K562 (cell line): ENCODE results near the gene TMA7B. TPM values are rescaled to one million over a fixed set of nuclear protein-coding genes. Genes with fewer than 3 reads are reported as not detected.

Experiments
- ATAC-seq: fragments of 200-7000 bp; cut with Tn5 transposase; 3 replicates; pipeline ENCODE4 v1.9.1; 2020; ENCODE audit warnings: moderate library complexity
- BruUV-seq: library from RNA; stranded (reverse); fragments of 400-500 nt; replicated peaks from 2 replicates; lab custom pipeline; 2021; lab: Mats Ljungman, UMichigan
- CTCF ChIA-PET: fragments of 300-600 bp; formaldehyde crosslinking; extraction: SDS; loops from one replicate; lab custom pipeline; 2021; ENCODE audit warnings: low intra/inter-chr PET ratio; lab: Yijun Ruan, JAX
- POLR2A ChIA-PET: fragments of 300-600, 350-650 bp; sonication (Branson Sonifier 250); formaldehyde crosslinking; extraction: SDS; loops from one replicate; lab custom pipeline; 2021; ENCODE audit warnings: antibody characterized with exemption, inconsistent platforms; lab: Yijun Ruan, JAX
- DNase-seq, 4 experiments: peaks; one replicate each; pipeline versions ENCODE4 v3.0.0 to v3.0.0-alpha.2; 2011 to 2018; ENCODE audit warnings: low spot score in 3 of 4, mixed read lengths in 3 of 4; ENCODE audit errors: extremely low read depth in 1 of 4
- FAIRE-seq: peaks from 2 replicates; lab custom pipeline; 2011; peaks lifted over from hg19 to GRCh38; lab: Jason Lieb, UNC
- H2AFZ ChIP-seq: 2 replicates; pipeline ENCODE4 v1.6.0; 2011; ENCODE audit warnings: low read depth, low read length, control low read depth, inconsistent platforms
- H3K27ac ChIP-seq: fragments of 200-600 bp; 3 replicates; pipeline ENCODE4 v1.8.0; 2011; ENCODE audit warnings: low read depth, mild to moderate bottlenecking, control low read depth, inconsistent platforms, low read length, moderate library complexity, mixed read lengths; ENCODE audit errors: extremely low read depth
- H3K27me3 ChIP-seq, 2 experiments: fragments of 300-600 bp in 1 of 2; 2 replicates in 1 of 2; 3 replicates in 1 of 2; pipeline versions ENCODE4 v1.6.0 to v1.8.0; 2011; ENCODE audit warnings: inconsistent platforms in 2 of 2, low read length in 2 of 2, mild to moderate bottlenecking in 1 of 2, mixed read lengths in 1 of 2, moderate library complexity in 1 of 2; ENCODE audit not compliant: control insufficient read depth in 2 of 2, insufficient read depth in 2 of 2
- H3K36me3 ChIP-seq: fragments of 300-600 bp; 3 replicates; pipeline ENCODE4 v1.8.0; 2011; ENCODE audit warnings: mild to moderate bottlenecking, low read length, inconsistent platforms; ENCODE audit not compliant: control insufficient read depth, insufficient read depth
- H3K4me1 ChIP-seq, 2 experiments: fragments of 200-600 bp in 1 of 2; replicated peaks in 1 of 2; 2 replicates in 1 of 2; 3 replicates in 1 of 2; pipeline versions ENCODE4 v1.5.1 to v1.8.0; 2011; ENCODE audit warnings: inconsistent platforms in 2 of 2, low read length in 2 of 2, mild to moderate bottlenecking in 1 of 2, mixed read lengths in 1 of 2, moderate library complexity in 1 of 2; ENCODE audit not compliant: control insufficient read depth in 2 of 2, insufficient read depth in 2 of 2
- H3K4me2 ChIP-seq: 2 replicates; pipeline ENCODE4 v1.6.1; 2011; ENCODE audit warnings: low read length, control low read depth, inconsistent platforms, mixed read lengths; ENCODE audit not compliant: insufficient read depth
- H3K4me3 ChIP-seq: fragments of 200-600 bp; sonication (generic), shearing (Covaris generic); 2 replicates; pipeline ENCODE4 v1.5.1; 2016; ENCODE audit warnings: control low read depth, inconsistent platforms
- H3K79me2 ChIP-seq: fragments of 200-600 bp; 3 replicates; pipeline ENCODE4 v1.8.0; 2011; ENCODE audit warnings: low read length, inconsistent platforms; ENCODE audit not compliant: control insufficient read depth, insufficient read depth
- H3K9ac ChIP-seq, 2 experiments: 2 replicates each; pipeline versions ENCODE4 v1.6.0 to v1.6.1; 2011; ENCODE audit warnings: low read depth in 2 of 2, low read length in 2 of 2, control low read depth in 1 of 2, inconsistent platforms in 1 of 2, mild to moderate bottlenecking in 1 of 2, mixed read lengths in 1 of 2; ENCODE audit not compliant: insufficient read depth in 1 of 2
- H3K9me1 ChIP-seq: one replicate; pipeline ENCODE4 v1.6.0; 2011; ENCODE audit warnings: inconsistent platforms, mild to moderate bottlenecking, low read length, moderate library complexity; ENCODE audit not compliant: control insufficient read depth, insufficient read depth
- H3K9me3 ChIP-seq: replicated peaks from 2 replicates; pipeline ENCODE4 v1.5.1; 2011; ENCODE audit warnings: low read depth, low read length, inconsistent platforms; ENCODE audit not compliant: control insufficient read depth, insufficient read depth
- H4K20me1 ChIP-seq: replicated peaks from 2 replicates; pipeline ENCODE4 v1.6.1; 2011; ENCODE audit warnings: low read length, inconsistent platforms, mixed read lengths; ENCODE audit not compliant: control insufficient read depth, insufficient read depth
- ADNP ChIP-seq: fragments of 200-800 bp; sonication (Bioruptor generic); IDR thresholded peaks from 2 replicates; pipeline ENCODE4 v1.6.1; 2016; ENCODE audit warnings: missing genetic modification characterization, missing compliant biosample characterization
- CBFA2T3 ChIP-seq: fragments of 450-650 bp; IDR thresholded peaks from 2 replicates; pipeline ENCODE4 v1.6.1; 2017
- CTBP1 ChIP-seq: fragments of 450-650 bp; IDR thresholded peaks from 2 replicates; pipeline ENCODE4 v1.6.1; 2016; ENCODE audit warnings: borderline replicate concordance
- DMBX1 ChIP-seq: fragments of 250-450 bp; sonication (Bioruptor Pico); IDR thresholded peaks from 2 replicates; pipeline ENCODE4 v1.8.0; 2022; ENCODE audit warnings: inconsistent platforms, mild to moderate bottlenecking, moderate library complexity, borderline replicate concordance
- GATA2 ChIP-seq: sonication (generic); formaldehyde crosslinking; IDR thresholded peaks from 2 replicates; pipeline ENCODE4 v1.4.0; 2020; ENCODE audit warnings: mild to moderate bottlenecking, missing genetic modification reagents
- HDAC1 ChIP-seq, 2 experiments: fragments of 450-650 bp; IDR thresholded peaks; 2 replicates each; pipeline ENCODE4 v1.6.1; 2016 to 2017; ENCODE audit warnings: inconsistent platforms in 1 of 2, mild to moderate bottlenecking in 1 of 2, moderate library complexity in 1 of 2
- NCOR1 ChIP-seq: fragments of 450-650 bp; IDR thresholded peaks from 2 replicates; pipeline ENCODE4 v1.6.1; 2016; ENCODE audit warnings: mild to moderate bottlenecking, moderate library complexity
- PHB ChIP-seq: fragments of 250-450 bp; sonication (Bioruptor Pico); IDR thresholded peaks from 2 replicates; pipeline ENCODE4 v1.5.0; 2021
- POLR2A ChIP-seq: fragments of 450-650 bp; conservative IDR thresholded peaks from 2 replicates; pipeline ENCODE4 v1.6.1; 2016
- PPARD ChIP-seq: fragments of 250-450 bp; sonication (Bioruptor Pico); IDR thresholded peaks from 2 replicates; pipeline ENCODE4 v1.8.0; 2022; ENCODE audit warnings: inconsistent platforms, mild to moderate bottlenecking, moderate library complexity
- SMAD3 ChIP-seq: fragments of 450-650 bp; formaldehyde crosslinking; conservative IDR thresholded peaks from 2 replicates; pipeline ENCODE4 v1.4.0; 2020; ENCODE audit warnings: mild to moderate bottlenecking
- SP1 ChIP-seq: sonication (generic); formaldehyde crosslinking; IDR thresholded peaks from 2 replicates; pipeline ENCODE4 v1.8.1; 2022; ENCODE audit warnings: mild to moderate bottlenecking, missing genetic modification reagents
- TAL1 ChIP-seq: fragments of 450-650 bp; IDR thresholded peaks from 2 replicates; pipeline ENCODE4 v1.6.1; 2016; ENCODE audit warnings: mild to moderate bottlenecking
- TCF3 ChIP-seq: sonication (generic); formaldehyde crosslinking; IDR thresholded peaks from 2 replicates; pipeline ENCODE4 v1.4.0; 2020; ENCODE audit warnings: mild to moderate bottlenecking, missing genetic modification reagents
- TCFL5 ChIP-seq: fragments of 250-450 bp; sonication (Bioruptor Pico); conservative IDR thresholded peaks from 2 replicates; pipeline ENCODE4 v1.6.1; 2021; ENCODE audit warnings: mild to moderate bottlenecking, moderate library complexity, matching md5 sums
- TEAD4 ChIP-seq, 2 experiments: sonication (generic) in 1 of 2; formaldehyde crosslinking in 1 of 2; IDR thresholded peaks; 2 replicates each; pipeline versions ENCODE4 v1.6.1 to v1.8.0; 2012 to 2022; ENCODE audit warnings: borderline replicate concordance in 1 of 2, inconsistent platforms in 1 of 2, low read length in 1 of 2, mild to moderate bottlenecking in 1 of 2, missing genetic modification reagents in 1 of 2
- TRIM28 ChIP-seq: fragments of 450-650 bp; IDR thresholded peaks from 2 replicates; pipeline ENCODE4 v1.6.1; 2017
- ZNF217 ChIP-seq: sonication (generic); formaldehyde crosslinking; IDR thresholded peaks from 2 replicates; pipeline ENCODE4 v1.8.0; 2022; ENCODE audit warnings: mild to moderate bottlenecking, missing genetic modification reagents
- WGBS: fragments of 100-300 bp; shearing (Covaris generic); methylation state at CpG from one replicate; pipeline ENCODE4 v1.1.6; 2016; ENCODE audit warnings: low coverage, mixed read lengths; ENCODE audit not compliant: insufficient coverage; ENCODE audit errors: missing lambda C conversion rate; 5-methylcytosine and 5-hydroxymethylcytosine counted together
- in situ Hi-C: fragments of 300-500 bp; cut with MboI; formaldehyde crosslinking; loops from 4 replicates; pipeline ENCODE4 v1.15.0; 2018; ENCODE audit warnings: inconsistent platforms, mixed read lengths
- intact Hi-C: fragments of 100-400 bp; cut with micrococcal nuclease; formaldehyde crosslinking; loops from 2 replicates; pipeline ENCODE4 v1.14.2; 2022
- polyA plus RNA-seq, 8 experiments: library from polyadenylated mRNA; depleted of rRNA in 4 of 8; stranded (reverse) in 5 of 8; unstranded in 3 of 8; fragments of >200 nt; fragmentation: Nextera tagmentation in 2 of 8; fragmentation: Illumina TruSeq in 1 of 8; extraction: Ambion mirVana in 2 of 8; extraction: Trizol in 1 of 8; gene quantifications; 2 replicates each; pipeline versions ENCODE4 v1.2.1 to v1.2.3, GENCODE V29; 2011 to 2014; ENCODE audit warnings: inconsistent platforms in 1 of 8, missing spikeins in 1 of 8
- total RNA-seq, 7 experiments: library from RNA; depleted of rRNA in 6 of 7; stranded (reverse); fragments of >200 nt in 6 of 7; fragmentation: Illumina TruSeq in 2 of 7; extraction: Trizol in 2 of 7; gene quantifications; 2 replicates each; pipeline versions ENCODE4 v1.2.1 to v1.2.3, GENCODE V29; 2011 to 2021; ENCODE audit warnings: low replicate concordance in 1 of 7
- TF ChIP-seq, protein P1 (sequence below): IDR thresholded peaks from 2 replicates; pipeline ENCODE4 v1.6.1; 2012; ENCODE audit warnings: low read depth, low read length, improper control_type of control experiment, borderline replicate concordance
- TF ChIP-seq, protein P2 (sequence below): sonication (generic); formaldehyde crosslinking; IDR thresholded peaks from 2 replicates; pipeline ENCODE4 v1.9.0; 2022; ENCODE audit warnings: mild to moderate bottlenecking, missing genetic modification reagents

The TMA7B gene
- total and polyA plus RNA-seq, 9 of the 15 experiments (the other 6 are each of a cell fraction or from before 2014, with no cell fraction given), result 5.6 to 14.2 (median 11.8) TPM

DNA sequence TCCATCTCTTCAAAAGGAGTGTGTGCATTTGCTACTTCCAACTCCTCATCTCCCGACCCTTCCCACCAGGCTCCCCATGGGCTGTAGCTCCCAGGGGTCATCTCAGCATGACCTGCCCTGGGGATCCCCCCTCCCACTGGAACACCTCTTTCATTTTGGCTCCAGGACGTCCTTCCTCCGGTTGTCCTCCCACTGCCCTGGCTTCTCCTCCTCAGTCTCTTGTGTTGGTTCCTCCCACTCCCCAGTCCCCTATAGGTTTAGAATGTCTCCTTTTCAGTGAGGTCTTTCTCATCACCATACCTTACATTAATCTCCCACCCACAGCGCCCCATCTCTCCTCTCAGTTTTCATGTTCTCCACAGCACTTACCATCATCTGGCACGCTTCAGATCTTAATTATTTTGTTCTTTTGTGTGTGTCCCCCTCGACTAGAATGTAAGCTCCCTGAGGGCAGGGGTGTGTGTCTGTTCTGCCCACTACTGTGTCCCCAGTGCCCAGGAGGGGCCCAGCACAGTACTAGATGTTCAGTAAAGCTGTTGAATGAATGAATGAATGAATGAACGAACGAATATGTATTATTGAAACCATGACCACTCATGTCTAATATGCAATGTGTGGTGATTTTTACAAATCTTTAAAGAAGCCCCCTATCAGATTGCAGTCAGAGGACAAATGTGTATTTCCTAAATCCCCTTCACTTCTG, 2.0 kb upstream of the TMA7B start (continued):
- TF ChIP-seq, protein P1, sequence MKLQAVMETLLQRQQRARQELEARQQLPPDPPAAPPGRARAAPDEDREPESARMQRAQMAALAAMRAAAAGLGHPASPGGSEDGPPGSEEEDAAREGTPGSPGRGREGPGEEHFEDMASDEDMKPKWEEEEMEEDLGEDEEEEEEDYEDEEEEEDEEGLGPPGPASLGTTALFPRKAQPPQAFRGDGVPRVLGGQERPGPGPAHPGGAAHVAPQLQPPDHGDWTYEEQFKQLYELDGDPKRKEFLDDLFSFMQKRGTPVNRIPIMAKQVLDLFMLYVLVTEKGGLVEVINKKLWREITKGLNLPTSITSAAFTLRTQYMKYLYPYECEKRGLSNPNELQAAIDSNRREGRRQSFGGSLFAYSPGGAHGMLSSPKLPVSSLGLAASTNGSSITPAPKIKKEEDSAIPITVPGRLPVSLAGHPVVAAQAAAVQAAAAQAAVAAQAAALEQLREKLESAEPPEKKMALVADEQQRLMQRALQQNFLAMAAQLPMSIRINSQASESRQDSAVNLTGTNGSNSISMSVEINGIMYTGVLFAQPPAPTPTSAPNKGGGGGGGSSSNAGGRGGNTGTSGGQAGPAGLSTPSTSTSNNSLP, result no peak
- TF ChIP-seq TAL1, result no peak
- 0 out of 2 replicates have a peak, but pooled peaks have one; percentile 63 for TF ChIP-seq ADNP (tag)
- TF ChIP-seq TCFL5, result no peak
- TF ChIP-seq TRIM28, result peak; percentile 89
- TF ChIP-seq PHB (CRISPR knock-in tag), result no peak
- TF ChIP-seq POLR2A, result peak; percentile 24; the same call in 1 of the 2 replicates

DNA sequence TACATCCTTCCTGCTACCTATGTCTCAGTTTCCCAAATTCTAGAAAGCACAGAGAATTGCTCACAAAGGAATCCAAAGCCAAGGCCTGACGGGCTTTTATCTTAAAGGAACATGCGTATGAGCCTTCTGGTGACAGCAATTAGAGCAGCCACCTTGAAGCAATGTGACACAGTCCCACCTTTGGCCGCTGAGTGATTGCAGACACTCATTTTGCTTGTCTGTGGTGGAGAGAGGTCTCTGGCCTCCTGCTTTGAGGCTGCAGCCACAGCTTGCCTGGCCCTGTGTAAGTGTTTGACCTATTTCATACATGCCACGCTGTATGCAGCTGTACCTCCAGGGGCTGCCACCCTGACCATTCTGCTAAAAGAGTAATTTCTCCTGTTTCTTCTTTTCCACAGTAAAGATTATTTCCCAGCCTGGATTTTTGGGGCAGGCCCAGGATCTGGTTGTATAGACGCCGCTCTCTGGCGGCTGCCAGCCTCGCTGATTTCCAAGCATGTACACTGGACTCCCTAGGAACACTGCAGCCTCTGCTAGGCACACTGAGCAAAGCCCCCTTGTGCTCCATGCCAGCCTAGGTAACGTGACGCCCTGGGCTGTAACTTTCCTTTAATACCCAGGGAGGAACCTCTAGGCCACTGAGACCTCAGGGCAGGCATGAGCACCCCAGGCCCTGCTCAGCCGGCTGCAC, 1.1 kb upstream of the TMA7B start:
- FAIRE-seq (peak; percentile 91), DNase-seq (peak; percentile 23 to 79 (median 32)), ATAC-seq (peak; percentile 63)
- CTCF ChIA-PET, result no interaction called here
- WGBS, result 60% methylated on average over 10 of the region's 11 CpGs
- Histone ChIP-seq H3K79me2 (peaks cover 7% of the 10 kb centered on the region; the same call in 1 of the 3 replicates), H3K9me1 (peaks cover 3% of the 10 kb centered on the region), H2AFZ (no peak overlapping the region), H3K9ac (peak overlapping the region in 1 of 2 experiments; percentile 75; a peak in 2 of 4 replicates), H3K4me2 (peak overlapping the region; percentile 12; the same call in 1 of the 2 replicates), H3K27me3 (no peaks in the 10 kb centered on the region), H3K36me3 (peaks cover 92% of the 10 kb centered on the region), H3K4me1 (peaks cover 24 to 40% of the 10 kb centered on the region in 2 experiments), H3K4me3 (no peak overlapping the region), H4K20me1 (no peaks in the 10 kb centered on the region), H3K27ac (peak overlapping the region; percentile 95), H3K9me3 (0 out of 2 replicates have a peak, but pooled peaks cover 3% of the 10 kb centered on the region)
- no TSS peak for BruUV-seq
- intact Hi-C loops, result no loop called here
- in situ Hi-C loops, result no loop called here
- POLR2A ChIA-PET, result interaction anchor here (0.5 to 2.4 kb wide), 4 partner anchors 12 to 80 kb away, joined by 3 to 13 read pairs (median 3); no protein-coding TSS in a partner anchor
- TF ChIP-seq TEAD4 (IDR thresholded peaks at IDR 0.05; ENCODE audit: low read length) (peak; percentile 45; the same call in 1 of the 2 replicates), TEAD4 (CRISPR knock-in tag; IDR thresholded peaks at IDR 0.05; ENCODE audit: borderline replicate concordance) (no peak), CTBP1 (no peak), TCF3 (CRISPR knock-in tag) (peak; percentile 83), SP1 (0 out of 2 replicates have a peak, but pooled peaks have one; percentile 18), SMAD3 (no peak), CBFA2T3 (peak; percentile 86), HDAC1 (IDR thresholded peaks at IDR 0.05) (no peak), GATA2 (CRISPR knock-in tag) (peak; percentile 52; the same call in 1 of the 2 replicates), DMBX1 (CRISPR knock-in tag) (no peak), NCOR1 (peak; percentile 44), ZNF217 (CRISPR knock-in tag) (no peak), PPARD (no peak)
- TF ChIP-seq, protein P2, sequence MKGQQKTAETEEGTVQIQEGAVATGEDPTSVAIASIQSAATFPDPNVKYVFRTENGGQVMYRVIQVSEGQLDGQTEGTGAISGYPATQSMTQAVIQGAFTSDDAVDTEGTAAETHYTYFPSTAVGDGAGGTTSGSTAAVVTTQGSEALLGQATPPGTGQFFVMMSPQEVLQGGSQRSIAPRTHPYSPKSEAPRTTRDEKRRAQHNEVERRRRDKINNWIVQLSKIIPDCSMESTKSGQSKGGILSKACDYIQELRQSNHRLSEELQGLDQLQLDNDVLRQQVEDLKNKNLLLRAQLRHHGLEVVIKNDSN (CRISPR knock-in tag), result no peak
